AG04449 (cell line): ENCODE data around the gene MXRA8.
A peak's percentile ranks its signal among the peaks of the same experiment; 100 is the strongest.
"Not testable (repeated sequence)": the region's sequence is repeated elsewhere in the genome, so short reads cannot be mapped to it uniquely, and the experiment has no call there.

Experiments used
- CTCF ChIA-PET: fragments of 350-600 bp; formaldehyde crosslinking; extraction: SDS; loops from one replicate; lab custom pipeline; 2021; ENCODE audit warnings: antibody characterized with exemption; lab: Yijun Ruan, JAX
- POLR2A ChIA-PET: fragments of 400-600, 350-600 bp; formaldehyde crosslinking; extraction: SDS; loops from one replicate; lab custom pipeline; 2020; ENCODE audit warnings: antibody characterized with exemption, inconsistent platforms; lab: Yijun Ruan, JAX
- DNase-seq: peaks from one replicate; pipeline ENCODE4 v3.0.0-alpha.2; 2010; ENCODE audit warnings: low read depth, low spot score
- H3K4me3 ChIP-seq: 2 replicates; pipeline ENCODE4 v1.5.1; 2011; ENCODE audit warnings: low read depth, mild to moderate bottlenecking, control low read depth, low read length
- CTCF ChIP-seq: IDR thresholded peaks from one replicate; pipeline ENCODE4 v1.5.1; 2011; ENCODE audit warnings: mild to moderate bottlenecking, moderate library complexity, low read length, control low read depth, inconsistent platforms; ENCODE audit not compliant: insufficient read depth; ENCODE audit errors: missing control alignments

The MXRA8 gene

GRCh38 chr1:1320666-1321448 lies 37.5 kb downstream of the MXRA8 start:
- H3K4me3 ChIP-seq, result no peak overlapping the region
- ChIA-PET CTCF (no interaction called here), POLR2A (interaction anchor here (0.8 kb wide), 1 partner anchor 10 kb away, joined by 3 read pairs; no protein-coding TSS in a partner anchor)
- TF ChIP-seq CTCF, result no peak
- no peak for DNase-seq

- no peak for TF ChIP-seq CTCF
Measured at GRCh38 chr1:1319646-1319941, 38.8 kb downstream of the MXRA8 start.

GRCh38 chr1:1318777-1319645 lies 39.3 kb downstream of the MXRA8 start:
- ChIA-PET POLR2A (interaction anchor here (0.6 to 1.0 kb wide), 2 partner anchors 10 to 15 kb away, joined by 3 to 4 read pairs; no protein-coding TSS in a partner anchor), CTCF (interaction anchor here (1.3 kb wide), 1 partner anchor 9 kb away, joined by 3 read pairs; no protein-coding TSS in a partner anchor)
- TF ChIP-seq CTCF, result no peak
- no peak for DNase-seq
- no peak overlapping the region for H3K4me3 ChIP-seq

More at GRCh38 chr1:1319646-1319941, 38.8 kb downstream of the MXRA8 start:
- POLR2A ChIA-PET, result no interaction called here
- CTCF ChIA-PET, result no interaction called here
- H3K4me3 ChIP-seq, result no peak overlapping the region
- no peak for DNase-seq

GRCh38 chr1:1318131-1318652 lies 40.2 kb downstream of the MXRA8 start:
- ChIA-PET POLR2A (interaction anchor here (0.6 to 1.0 kb wide), 3 partner anchors 9 to 53 kb away, joined by 3 to 4 read pairs (median 3); no protein-coding TSS in a partner anchor), CTCF (interaction anchor here (1.3 kb wide), 1 partner anchor 9 kb away, joined by 3 read pairs; no protein-coding TSS in a partner anchor)
- TF ChIP-seq CTCF, result no peak
- DNase-seq, result peak; percentile 57
- H3K4me3 ChIP-seq, result no peak overlapping the region

GRCh38 chr1:1317420-1317819 lies 40.9 kb downstream of the MXRA8 start:
- CTCF ChIA-PET, result no interaction called here
- no peak overlapping the region for H3K4me3 ChIP-seq
- no peak for TF ChIP-seq CTCF
- no peak for DNase-seq
- POLR2A ChIA-PET, result no interaction called here

- DNase-seq, POLR2A ChIA-PET, H3K4me3 ChIP-seq, CTCF ChIA-PET: not testable (repeated sequence)
Measured at GRCh38 chr1:1316199-1316598, 42.2 kb downstream of the MXRA8 start.
